C4-2B (cell line): ENCODE data around the gene POU6F2.

ENCODE experiments used
- ZFX ChIP-seq: fragments of 450-650 bp; IDR thresholded peaks from 2 replicates; pipeline ENCODE4 v1.6.1; 2017
- TF ChIP-seq, protein P1 (sequence below): fragments of 450-650 bp; conservative IDR thresholded peaks from 2 replicates; pipeline ENCODE4 v1.5.1; 2017; ENCODE audit warnings: mild to moderate bottlenecking

DNA sequence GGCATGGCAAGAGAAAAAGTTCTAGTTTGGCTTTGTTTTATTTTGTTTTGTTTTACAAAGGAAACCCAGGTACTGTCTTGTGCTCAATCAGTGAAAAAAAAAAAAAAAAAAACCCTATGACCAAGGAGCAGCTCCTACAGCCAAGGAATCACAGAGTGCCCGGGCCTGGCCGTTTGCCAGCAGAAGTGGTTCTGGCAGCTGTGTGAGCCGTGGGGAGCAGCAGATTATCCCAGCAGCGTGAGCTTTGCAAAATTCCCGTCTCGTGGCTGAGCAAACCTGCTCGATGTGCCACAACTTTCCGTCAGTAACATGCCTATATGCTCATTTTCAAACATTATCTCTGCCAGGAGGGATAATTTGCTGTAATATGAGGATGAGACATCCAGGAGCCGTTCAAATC is 293.7 kb downstream of the POU6F2 start:
- TF ChIP-seq, protein P1, sequence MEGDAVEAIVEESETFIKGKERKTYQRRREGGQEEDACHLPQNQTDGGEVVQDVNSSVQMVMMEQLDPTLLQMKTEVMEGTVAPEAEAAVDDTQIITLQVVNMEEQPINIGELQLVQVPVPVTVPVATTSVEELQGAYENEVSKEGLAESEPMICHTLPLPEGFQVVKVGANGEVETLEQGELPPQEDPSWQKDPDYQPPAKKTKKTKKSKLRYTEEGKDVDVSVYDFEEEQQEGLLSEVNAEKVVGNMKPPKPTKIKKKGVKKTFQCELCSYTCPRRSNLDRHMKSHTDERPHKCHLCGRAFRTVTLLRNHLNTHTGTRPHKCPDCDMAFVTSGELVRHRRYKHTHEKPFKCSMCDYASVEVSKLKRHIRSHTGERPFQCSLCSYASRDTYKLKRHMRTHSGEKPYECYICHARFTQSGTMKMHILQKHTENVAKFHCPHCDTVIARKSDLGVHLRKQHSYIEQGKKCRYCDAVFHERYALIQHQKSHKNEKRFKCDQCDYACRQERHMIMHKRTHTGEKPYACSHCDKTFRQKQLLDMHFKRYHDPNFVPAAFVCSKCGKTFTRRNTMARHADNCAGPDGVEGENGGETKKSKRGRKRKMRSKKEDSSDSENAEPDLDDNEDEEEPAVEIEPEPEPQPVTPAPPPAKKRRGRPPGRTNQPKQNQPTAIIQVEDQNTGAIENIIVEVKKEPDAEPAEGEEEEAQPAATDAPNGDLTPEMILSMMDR, result no peak
- no peak for TF ChIP-seq ZFX
